Measurements from ENCODE around the gene BABAM1.

The BABAM1 gene

GRCh38 chr19:17314007-17314593 is 46.9 kb downstream of the BABAM1 start:
- no peak overlapping the region for H3K4me3 ChIP-seq (replicated peaks in 1 of 2; ENCODE audit: low read depth in 2 of 2, low read length in 2 of 2)
- DNase-seq (ENCODE audit: low read depth in 2 of 2) = no peak
- TF ChIP-seq CTCF (IDR thresholded peaks at IDR 0.05; ENCODE audit: low read depth, low read length) = no peak

GRCh38 chr19:17318966-17319365 is 51.7 kb downstream of the BABAM1 start:
- TF ChIP-seq CTCF (IDR thresholded peaks at IDR 0.05; ENCODE audit: low read depth, low read length) = no peak
- no peak for DNase-seq (ENCODE audit: low read depth in 2 of 2)
- H3K4me3 ChIP-seq (replicated peaks in 1 of 2; ENCODE audit: low read depth in 2 of 2, low read length in 2 of 2) = no peak overlapping the region

- TF ChIP-seq CTCF (IDR thresholded peaks at IDR 0.05; ENCODE audit: low read depth, low read length) = no peak
- H3K4me3 ChIP-seq (replicated peaks in 1 of 2; ENCODE audit: low read depth in 2 of 2, low read length in 2 of 2) = no peak overlapping the region
- DNase-seq (ENCODE audit: low read depth in 2 of 2) = no peak
Measured at GRCh38 chr19:17319473-17320238, 52.4 kb downstream of the BABAM1 start.

GRCh38 chr19:17320435-17320834 is 53.2 kb downstream of the BABAM1 start:
- no peak overlapping the region for H3K4me3 ChIP-seq (replicated peaks in 1 of 2; ENCODE audit: low read depth in 2 of 2, low read length in 2 of 2)
- no peak for TF ChIP-seq CTCF (IDR thresholded peaks at IDR 0.05; ENCODE audit: low read depth, low read length)
- no peak for DNase-seq (ENCODE audit: low read depth in 2 of 2)

- TF ChIP-seq CTCF (IDR thresholded peaks at IDR 0.05; ENCODE audit: low read depth, low read length) = no peak
- H3K4me3 ChIP-seq (replicated peaks in 1 of 2; ENCODE audit: low read depth in 2 of 2, low read length in 2 of 2) = no peak overlapping the region
- DNase-seq (ENCODE audit: low read depth in 2 of 2) = no peak
Measured at GRCh38 chr19:17321655-17322489, 54.6 kb downstream of the BABAM1 start.

- H3K4me3 ChIP-seq (replicated peaks in 1 of 2; ENCODE audit: low read depth in 2 of 2, low read length in 2 of 2) = no peak overlapping the region
- no peak for TF ChIP-seq CTCF (IDR thresholded peaks at IDR 0.05; ENCODE audit: low read depth, low read length)
- no peak for DNase-seq (ENCODE audit: low read depth in 2 of 2)
Measured at GRCh38 chr19:17322854-17323253, 55.6 kb downstream of the BABAM1 start.

Measured in cardiac fibroblast (primary cell).